COLO829 (cell line): ENCODE results near the gene ALPL.
"Not testable (repeated sequence)": the region's sequence is repeated elsewhere in the genome, so short reads cannot be mapped to it uniquely, and the experiment has no call there.

Source experiments
- DNase-seq: peaks from one replicate; pipeline ENCODE4 v3.0.0; 2012; ENCODE audit warnings: low spot score

Gene ALPL

GRCh38 chr1:21507511-21508270, 1.5 kb upstream of the ALPL start:
- no peak for DNase-seq

- no peak for DNase-seq
These were observed 458 bp upstream of the ALPL start for GRCh38 chr1:21508580-21509350.

- DNase-seq = no peak
These were observed 880 bp downstream of the ALPL start for GRCh38 chr1:21510113-21510493.

GRCh38 chr1:21510885-21511578, 1.8 kb downstream of the ALPL start:
- no peak for DNase-seq

- DNase-seq = no peak
These were observed 2.6 kb downstream of the ALPL start for GRCh38 chr1:21511579-21512522.

- DNase-seq = no peak
These were observed 5.0 kb downstream of the ALPL start for GRCh38 chr1:21514245-21514644.

GRCh38 chr1:21517161-21517589, 8.0 kb downstream of the ALPL start:
- DNase-seq = no peak

GRCh38 chr1:21517660-21518480, 8.6 kb downstream of the ALPL start:
- DNase-seq = no peak

- no peak for DNase-seq
These were observed 9.7 kb downstream of the ALPL start for GRCh38 chr1:21518774-21519455.

GRCh38 chr1:21519486-21520070, 10.4 kb downstream of the ALPL start:
- not testable (repeated sequence) for DNase-seq

- DNase-seq = no peak
These were observed 11.9 kb downstream of the ALPL start for GRCh38 chr1:21520899-21521716.

- no peak for DNase-seq
These were observed 12.5 kb downstream of the ALPL start for GRCh38 chr1:21521717-21522060.

- DNase-seq = no peak
These were observed 13.4 kb downstream of the ALPL start for GRCh38 chr1:21522525-21523038.

GRCh38 chr1:21523297-21523813, 14.1 kb downstream of the ALPL start:
- DNase-seq = no peak

GRCh38 chr1:21524220-21524619, 15.0 kb downstream of the ALPL start:
- no peak for DNase-seq

- no peak for DNase-seq
These were observed 15.6 kb downstream of the ALPL start for GRCh38 chr1:21524686-21525339.

- DNase-seq = no peak
These were observed 16.1 kb downstream of the ALPL start for GRCh38 chr1:21525340-21525717.

- DNase-seq = no peak
These were observed 17.2 kb downstream of the ALPL start for GRCh38 chr1:21526441-21526840.
